Stimulated activated CD4-positive, alpha-beta T cell treated with anti-CD3 and anti-CD28 coated beads, Interleukin-15, amount 100 ng/mL, for 24 hours (primary cell): ENCODE results near the gene TTC1.
"Not testable (repeated sequence)": the region's sequence is repeated elsewhere in the genome, so short reads cannot be mapped to it uniquely, and the experiment has no call there.

Source experiments
- DNase-seq: peaks from one replicate; pipeline ENCODE4 v3.0.0-alpha.2; 2020

Gene TTC1

GRCh38 chr5:160044391-160044804 is 35.5 kb downstream of the TTC1 start:
- DNase-seq = no peak

GRCh38 chr5:160044967-160045366 is 36.0 kb downstream of the TTC1 start:
- no peak for DNase-seq

- DNase-seq = no peak
Measured at GRCh38 chr5:160047423-160047822, 38.5 kb downstream of the TTC1 start.

- DNase-seq = no peak
Measured at GRCh38 chr5:160048131-160048530, 39.2 kb downstream of the TTC1 start.

GRCh38 chr5:160049099-160049498 is 40.2 kb downstream of the TTC1 start:
- DNase-seq = no peak

GRCh38 chr5:160054047-160054446 is 45.1 kb downstream of the TTC1 start:
- no peak for DNase-seq

- DNase-seq = no peak
Measured at GRCh38 chr5:160054831-160055230, 45.9 kb downstream of the TTC1 start.

- DNase-seq = no peak
Measured at GRCh38 chr5:160057256-160057655, 48.3 kb downstream of the TTC1 start.

- DNase-seq = no peak
Measured at GRCh38 chr5:160060001-160060400, 51.1 kb downstream of the TTC1 start.

- no peak for DNase-seq
Measured at GRCh38 chr5:160061770-160062169, 52.8 kb downstream of the TTC1 start.

GRCh38 chr5:160064417-160064810 is 55.5 kb downstream of the TTC1 start:
- DNase-seq = no peak

GRCh38 chr5:160064995-160065614 is 56.2 kb downstream of the TTC1 start:
- no peak for DNase-seq

- not testable (repeated sequence) for DNase-seq
Measured at GRCh38 chr5:160069120-160069519, 60.2 kb downstream of the TTC1 start.

- DNase-seq = no peak
Measured at GRCh38 chr5:160071516-160071915, 62.6 kb downstream of the TTC1 start.

- no peak for DNase-seq
Measured at GRCh38 chr5:160071916-160072315, 63.0 kb downstream of the TTC1 start.

- DNase-seq = no peak
Measured at GRCh38 chr5:160075073-160075472, 66.1 kb downstream of the TTC1 start.

- DNase-seq = no peak
Measured at GRCh38 chr5:160076997-160077396, 68.1 kb downstream of the TTC1 start.

- no peak for DNase-seq
Measured at GRCh38 chr5:160079753-160080152, 70.8 kb downstream of the TTC1 start.

GRCh38 chr5:160081495-160081894 is 72.6 kb downstream of the TTC1 start:
- no peak for DNase-seq

GRCh38 chr5:160082614-160083500 is 73.9 kb downstream of the TTC1 start:
- no peak for DNase-seq

- no peak for DNase-seq
Measured at GRCh38 chr5:160083501-160083900, 74.6 kb downstream of the TTC1 start.

GRCh38 chr5:160084144-160084543 is 75.2 kb downstream of the TTC1 start:
- DNase-seq = no peak

- no peak for DNase-seq
Measured at GRCh38 chr5:160087199-160087598, 78.3 kb downstream of the TTC1 start.

GRCh38 chr5:160088805-160089204 is 79.9 kb downstream of the TTC1 start:
- DNase-seq = no peak
